WTC11 (cell line): Measurements from ENCODE around the gene RNGTT. TPM values are rescaled to one million over a fixed set of nuclear protein-coding genes. Genes with fewer than 3 reads are reported as not detected.
A peak's percentile ranks its signal among the peaks of the same experiment; 100 is the strongest.

Source experiments
- ATAC-seq: fragments of 200-7000 bp; cut with Tn5 transposase; 2 replicates; pipeline ENCODE4 v1.10.0; 2021; ENCODE audit warnings: mild to moderate bottlenecking, moderate library complexity
- CTCF ChIA-PET: fragments of 300-600 bp; sonication (Branson Sonifier 250); formaldehyde crosslinking; loops from one replicate; lab custom pipeline; 2021; ENCODE audit warnings: antibody characterized with exemption; lab: Charles Lee
- POLR2A ChIA-PET: fragments of 350-600 bp; sonication (Branson Sonifier 250); formaldehyde crosslinking; loops from one replicate; lab custom pipeline; 2021; ENCODE audit warnings: antibody characterized with exemption; lab: Charles Lee
- DNase-seq: peaks from one replicate; pipeline ENCODE4 v3.0.0; 2021; ENCODE audit warnings: low spot score
- H3K27ac Mint-ChIP-seq: 2 replicates; pipeline ENCODE4 v1.8.0; 2021; ENCODE audit warnings: mixed read lengths
- H3K27me3 Mint-ChIP-seq: 2 replicates; pipeline ENCODE4 v1.8.0; 2021; ENCODE audit warnings: low read depth, mild to moderate bottlenecking, moderate library complexity, mixed read lengths
- H3K36me3 Mint-ChIP-seq: 2 replicates; pipeline ENCODE4 v1.8.0; 2021; ENCODE audit warnings: mixed read lengths
- H3K4me1 Mint-ChIP-seq: 2 replicates; pipeline ENCODE4 v1.8.0; 2022; ENCODE audit warnings: mixed read lengths
- H3K4me3 Mint-ChIP-seq: 2 replicates; pipeline ENCODE4 v1.8.0; 2021; ENCODE audit warnings: mild to moderate bottlenecking, moderate library complexity, mixed read lengths
- H3K9me3 Mint-ChIP-seq: 2 replicates; pipeline ENCODE4 v1.8.0; 2021; ENCODE audit warnings: mixed read lengths
- CREM ChIP-seq: sonication (generic); formaldehyde crosslinking; IDR thresholded peaks from 2 replicates; pipeline ENCODE4 v1.8.1; 2022; ENCODE audit warnings: mild to moderate bottlenecking, missing genetic modification reagents, moderate library complexity
- EMX1 ChIP-seq: fragments of 250-450 bp; sonication (Bioruptor Pico); IDR thresholded peaks from 2 replicates; pipeline ENCODE4 v1.8.0; 2021; ENCODE audit warnings: mild to moderate bottlenecking
- ETV6 ChIP-seq: sonication (generic); formaldehyde crosslinking; IDR thresholded peaks from 2 replicates; pipeline ENCODE4 v1.8.1; 2022; ENCODE audit warnings: mild to moderate bottlenecking, missing genetic modification reagents
- FOXJ3 ChIP-seq: sonication (generic); formaldehyde crosslinking; IDR thresholded peaks from 2 replicates; pipeline ENCODE4 v1.9.0; 2021; ENCODE audit warnings: missing genetic modification reagents, mild to moderate bottlenecking, borderline replicate concordance
- FOXP1 ChIP-seq: sonication (generic); formaldehyde crosslinking; IDR thresholded peaks from 2 replicates; pipeline ENCODE4 v1.8.0; 2022; ENCODE audit warnings: missing genetic modification reagents, mild to moderate bottlenecking, moderate library complexity, borderline replicate concordance
- GTF2I ChIP-seq: fragments of 250-450 bp; sonication (Bioruptor Pico); conservative IDR thresholded peaks from 2 replicates; pipeline ENCODE4 v1.4.0; 2021; ENCODE audit warnings: mild to moderate bottlenecking
- JUN ChIP-seq: sonication (generic); formaldehyde crosslinking; IDR thresholded peaks from 2 replicates; pipeline ENCODE4 v1.8.0; 2023; ENCODE audit warnings: mild to moderate bottlenecking, missing genetic modification reagents
- NR2C2 ChIP-seq: sonication (generic); formaldehyde crosslinking; IDR thresholded peaks from 2 replicates; pipeline ENCODE4 v1.8.0; 2022; ENCODE audit warnings: mild to moderate bottlenecking, missing genetic modification reagents
- SOX15 ChIP-seq: fragments of 250-450 bp; sonication (Bioruptor Pico); IDR thresholded peaks from 2 replicates; pipeline ENCODE4 v1.9.0; 2021; ENCODE audit warnings: mild to moderate bottlenecking
- SP1 ChIP-seq: sonication (generic); formaldehyde crosslinking; conservative IDR thresholded peaks from 2 replicates; pipeline ENCODE4 v1.8.1; 2022; ENCODE audit warnings: missing genetic modification reagents
- ZBTB21 ChIP-seq: sonication (generic); formaldehyde crosslinking; IDR thresholded peaks from 2 replicates; pipeline ENCODE4 v1.8.1; 2023; ENCODE audit warnings: mild to moderate bottlenecking, missing genetic modification reagents, borderline replicate concordance
- ZNF219 ChIP-seq: sonication (generic); formaldehyde crosslinking; IDR thresholded peaks from 2 replicates; pipeline ENCODE4 v1.8.0; 2023; ENCODE audit warnings: missing genetic modification reagents, mild to moderate bottlenecking, borderline replicate concordance
- ZNF396 ChIP-seq: fragments of 250-450 bp; sonication (Bioruptor Pico); IDR thresholded peaks from 2 replicates; pipeline ENCODE4 v1.8.0; 2021; ENCODE audit warnings: mild to moderate bottlenecking, moderate library complexity, borderline replicate concordance
- total RNA-seq: library from RNA; stranded (reverse); gene quantifications from 3 replicates; pipeline ENCODE4 v1.2.3, GENCODE V29; 2021
- TF ChIP-seq, protein P1 (sequence below): sonication (generic); formaldehyde crosslinking; IDR thresholded peaks from 2 replicates; pipeline ENCODE4 v1.8.0; 2023; ENCODE audit warnings: missing genetic modification reagents
- TF ChIP-seq, protein P2 (sequence below): sonication (generic); formaldehyde crosslinking; IDR thresholded peaks from 2 replicates; pipeline ENCODE4 v1.8.1; 2022; ENCODE audit warnings: mild to moderate bottlenecking, moderate library complexity, missing genetic modification reagents
- TF ChIP-seq, protein P3 (sequence below): fragments of 250-450 bp; sonication (Bioruptor Pico); IDR thresholded peaks from 2 replicates; pipeline ENCODE4 v1.9.0; 2021; ENCODE audit warnings: moderate library complexity, mild to moderate bottlenecking, inconsistent platforms, borderline replicate concordance
- TF ChIP-seq, protein P4 (sequence below): fragments of 250-450 bp; sonication (Bioruptor Pico); IDR thresholded peaks from 2 replicates; pipeline ENCODE4 v2.1.2; 2022; ENCODE audit warnings: mild to moderate bottlenecking, moderate library complexity
- TF ChIP-seq, protein P5 (sequence below): sonication (generic); formaldehyde crosslinking; IDR thresholded peaks from 2 replicates; pipeline ENCODE4 v1.8.0; 2023; ENCODE audit warnings: missing genetic modification reagents, mild to moderate bottlenecking, borderline replicate concordance
- TF ChIP-seq, protein P6 (sequence below): sonication (generic); formaldehyde crosslinking; conservative IDR thresholded peaks from 2 replicates; pipeline ENCODE4 v1.8.1; 2022; ENCODE audit warnings: mild to moderate bottlenecking, missing genetic modification reagents
- TF ChIP-seq, protein P7 (sequence below): fragments of 250-450 bp; sonication (Bioruptor Pico); IDR thresholded peaks from 2 replicates; pipeline ENCODE4 v1.8.0; 2021; ENCODE audit warnings: mild to moderate bottlenecking
- TF ChIP-seq, protein P8 (sequence below): sonication (generic); formaldehyde crosslinking; IDR thresholded peaks from 2 replicates; pipeline ENCODE4 v1.8.0; 2022; ENCODE audit warnings: mild to moderate bottlenecking, missing genetic modification reagents
- TF ChIP-seq, protein P9 (sequence below): sonication (generic); formaldehyde crosslinking; IDR thresholded peaks from 2 replicates; pipeline ENCODE4 v1.8.0; 2022; ENCODE audit warnings: mild to moderate bottlenecking, missing genetic modification reagents

Gene RNGTT
- total RNA-seq, 1 experiment from 2014 or later = 20.4 TPM

DNA sequence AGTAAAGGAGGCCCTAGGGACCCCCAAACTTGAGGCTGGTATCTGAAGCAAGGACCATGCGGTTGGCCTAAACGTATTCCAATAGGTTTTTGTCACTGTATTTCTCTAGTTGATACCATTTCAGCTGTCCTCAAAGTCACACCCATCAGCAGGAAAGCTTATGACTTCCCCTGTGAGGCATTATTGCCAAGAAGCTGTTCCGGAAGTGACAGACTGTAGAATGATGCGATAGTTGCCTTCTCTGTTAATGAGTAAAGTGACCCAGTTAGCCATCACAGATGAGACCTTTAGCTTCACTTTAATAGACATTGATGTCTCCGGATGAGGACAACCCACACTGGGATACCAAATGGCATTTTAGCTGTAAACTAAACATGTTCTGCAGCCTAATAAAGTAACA lies 147.9 kb downstream of the RNGTT start:
- no peaks in the 10 kb centered on the region for H3K9me3 Mint-ChIP-seq
- no peaks in the 10 kb centered on the region for H3K27me3 Mint-ChIP-seq
- H3K36me3 Mint-ChIP-seq = no peaks in the 10 kb centered on the region
- ATAC-seq = no peak
- H3K4me3 Mint-ChIP-seq = no peak overlapping the region
- no peak for TF ChIP-seq FOXJ3 (CRISPR knock-in tag)
- TF ChIP-seq, protein P1, sequence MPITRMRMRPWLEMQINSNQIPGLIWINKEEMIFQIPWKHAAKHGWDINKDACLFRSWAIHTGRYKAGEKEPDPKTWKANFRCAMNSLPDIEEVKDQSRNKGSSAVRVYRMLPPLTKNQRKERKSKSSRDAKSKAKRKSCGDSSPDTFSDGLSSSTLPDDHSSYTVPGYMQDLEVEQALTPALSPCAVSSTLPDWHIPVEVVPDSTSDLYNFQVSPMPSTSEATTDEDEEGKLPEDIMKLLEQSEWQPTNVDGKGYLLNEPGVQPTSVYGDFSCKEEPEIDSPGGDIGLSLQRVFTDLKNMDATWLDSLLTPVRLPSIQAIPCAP = no peak
- TF ChIP-seq SOX15 (CRISPR knock-in tag) = no peak
- TF ChIP-seq, protein P2, sequence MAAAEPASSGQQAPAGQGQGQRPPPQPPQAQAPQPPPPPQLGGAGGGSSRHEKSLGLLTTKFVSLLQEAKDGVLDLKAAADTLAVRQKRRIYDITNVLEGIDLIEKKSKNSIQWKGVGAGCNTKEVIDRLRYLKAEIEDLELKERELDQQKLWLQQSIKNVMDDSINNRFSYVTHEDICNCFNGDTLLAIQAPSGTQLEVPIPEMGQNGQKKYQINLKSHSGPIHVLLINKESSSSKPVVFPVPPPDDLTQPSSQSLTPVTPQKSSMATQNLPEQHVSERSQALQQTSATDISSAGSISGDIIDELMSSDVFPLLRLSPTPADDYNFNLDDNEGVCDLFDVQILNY (CRISPR knock-in tag) = no peak
- TF ChIP-seq, protein P3, sequence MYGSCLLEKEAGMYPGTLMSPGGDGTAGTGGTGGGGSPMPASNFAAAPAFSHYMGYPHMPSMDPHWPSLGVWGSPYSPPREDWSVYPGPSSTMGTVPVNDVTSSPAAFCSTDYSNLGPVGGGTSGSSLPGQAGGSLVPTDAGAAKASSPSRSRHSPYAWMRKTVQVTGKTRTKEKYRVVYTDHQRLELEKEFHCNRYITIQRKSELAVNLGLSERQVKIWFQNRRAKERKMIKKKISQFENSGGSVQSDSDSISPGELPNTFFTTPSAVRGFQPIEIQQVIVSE (CRISPR knock-in tag) = no peak
- no peak for TF ChIP-seq NR2C2 (CRISPR knock-in tag)
- TF ChIP-seq, protein P4, sequence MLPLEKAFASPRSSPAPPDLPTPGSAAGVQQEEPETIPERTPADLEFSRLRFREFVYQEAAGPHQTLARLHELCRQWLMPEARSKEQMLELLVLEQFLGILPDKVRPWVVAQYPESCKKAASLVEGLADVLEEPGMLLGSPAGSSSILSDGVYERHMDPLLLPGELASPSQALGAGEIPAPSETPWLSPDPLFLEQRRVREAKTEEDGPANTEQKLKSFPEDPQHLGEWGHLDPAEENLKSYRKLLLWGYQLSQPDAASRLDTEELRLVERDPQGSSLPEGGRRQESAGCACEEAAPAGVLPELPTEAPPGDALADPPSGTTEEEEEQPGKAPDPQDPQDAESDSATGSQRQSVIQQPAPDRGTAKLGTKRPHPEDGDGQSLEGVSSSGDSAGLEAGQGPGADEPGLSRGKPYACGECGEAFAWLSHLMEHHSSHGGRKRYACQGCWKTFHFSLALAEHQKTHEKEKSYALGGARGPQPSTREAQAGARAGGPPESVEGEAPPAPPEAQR = no peak
- TF ChIP-seq SP1 (CRISPR knock-in tag) = no peak
- TF ChIP-seq CREM (CRISPR knock-in tag) = no peak
- TF ChIP-seq ZNF396 (CRISPR knock-in tag) = no peak
- TF ChIP-seq FOXP1 = no peak
- TF ChIP-seq, protein P5, sequence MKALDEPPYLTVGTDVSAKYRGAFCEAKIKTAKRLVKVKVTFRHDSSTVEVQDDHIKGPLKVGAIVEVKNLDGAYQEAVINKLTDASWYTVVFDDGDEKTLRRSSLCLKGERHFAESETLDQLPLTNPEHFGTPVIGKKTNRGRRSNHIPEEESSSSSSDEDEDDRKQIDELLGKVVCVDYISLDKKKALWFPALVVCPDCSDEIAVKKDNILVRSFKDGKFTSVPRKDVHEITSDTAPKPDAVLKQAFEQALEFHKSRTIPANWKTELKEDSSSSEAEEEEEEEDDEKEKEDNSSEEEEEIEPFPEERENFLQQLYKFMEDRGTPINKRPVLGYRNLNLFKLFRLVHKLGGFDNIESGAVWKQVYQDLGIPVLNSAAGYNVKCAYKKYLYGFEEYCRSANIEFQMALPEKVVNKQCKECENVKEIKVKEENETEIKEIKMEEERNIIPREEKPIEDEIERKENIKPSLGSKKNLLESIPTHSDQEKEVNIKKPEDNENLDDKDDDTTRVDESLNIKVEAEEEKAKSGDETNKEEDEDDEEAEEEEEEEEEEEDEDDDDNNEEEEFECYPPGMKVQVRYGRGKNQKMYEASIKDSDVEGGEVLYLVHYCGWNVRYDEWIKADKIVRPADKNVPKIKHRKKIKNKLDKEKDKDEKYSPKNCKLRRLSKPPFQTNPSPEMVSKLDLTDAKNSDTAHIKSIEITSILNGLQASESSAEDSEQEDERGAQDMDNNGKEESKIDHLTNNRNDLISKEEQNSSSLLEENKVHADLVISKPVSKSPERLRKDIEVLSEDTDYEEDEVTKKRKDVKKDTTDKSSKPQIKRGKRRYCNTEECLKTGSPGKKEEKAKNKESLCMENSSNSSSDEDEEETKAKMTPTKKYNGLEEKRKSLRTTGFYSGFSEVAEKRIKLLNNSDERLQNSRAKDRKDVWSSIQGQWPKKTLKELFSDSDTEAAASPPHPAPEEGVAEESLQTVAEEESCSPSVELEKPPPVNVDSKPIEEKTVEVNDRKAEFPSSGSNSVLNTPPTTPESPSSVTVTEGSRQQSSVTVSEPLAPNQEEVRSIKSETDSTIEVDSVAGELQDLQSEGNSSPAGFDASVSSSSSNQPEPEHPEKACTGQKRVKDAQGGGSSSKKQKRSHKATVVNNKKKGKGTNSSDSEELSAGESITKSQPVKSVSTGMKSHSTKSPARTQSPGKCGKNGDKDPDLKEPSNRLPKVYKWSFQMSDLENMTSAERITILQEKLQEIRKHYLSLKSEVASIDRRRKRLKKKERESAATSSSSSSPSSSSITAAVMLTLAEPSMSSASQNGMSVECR = no peak
- TF ChIP-seq ZNF219 (CRISPR knock-in tag) = no peak
- no peak for TF ChIP-seq GTF2I (CRISPR knock-in tag)
- TF ChIP-seq EMX1 = no peak
- H3K4me1 Mint-ChIP-seq = peaks cover 7% of the 10 kb centered on the region
- ChIA-PET POLR2A (interaction anchor here (0.6 kb wide), 1 partner anchor 48 kb away, joined by 3 read pairs; no protein-coding TSS in a partner anchor), CTCF (no interaction called here)
- no peak for DNase-seq
- H3K27ac Mint-ChIP-seq = no peak overlapping the region

DNA sequence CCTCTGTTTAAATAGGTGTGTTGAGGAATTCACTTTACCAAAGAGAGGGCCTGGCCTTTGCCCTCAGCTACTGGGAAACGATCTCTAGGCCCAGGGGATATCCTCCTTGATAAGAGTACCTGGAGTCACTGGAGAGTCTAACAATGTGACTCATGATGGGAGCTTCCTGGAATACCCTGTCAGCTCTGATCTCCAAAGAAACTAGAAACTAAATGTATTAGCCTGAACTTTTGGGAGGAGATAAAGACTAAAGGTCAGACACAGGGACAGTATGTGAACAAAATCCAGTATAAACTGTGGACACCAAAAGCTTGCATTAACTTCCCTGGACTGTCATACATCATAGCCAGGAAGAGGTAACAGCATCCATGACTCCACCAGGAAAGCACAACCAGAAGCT lies 148.5 kb downstream of the RNGTT start:
- Mint-ChIP-seq H3K36me3 (no peaks in the 10 kb centered on the region), H3K4me1 (peaks cover 7% of the 10 kb centered on the region), H3K27ac (no peak overlapping the region), H3K27me3 (no peaks in the 10 kb centered on the region), H3K9me3 (no peaks in the 10 kb centered on the region), H3K4me3 (no peak overlapping the region)
- TF ChIP-seq, protein P6, sequence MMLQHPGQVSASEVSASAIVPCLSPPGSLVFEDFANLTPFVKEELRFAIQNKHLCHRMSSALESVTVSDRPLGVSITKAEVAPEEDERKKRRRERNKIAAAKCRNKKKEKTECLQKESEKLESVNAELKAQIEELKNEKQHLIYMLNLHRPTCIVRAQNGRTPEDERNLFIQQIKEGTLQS = no peak
- TF ChIP-seq, protein P7, sequence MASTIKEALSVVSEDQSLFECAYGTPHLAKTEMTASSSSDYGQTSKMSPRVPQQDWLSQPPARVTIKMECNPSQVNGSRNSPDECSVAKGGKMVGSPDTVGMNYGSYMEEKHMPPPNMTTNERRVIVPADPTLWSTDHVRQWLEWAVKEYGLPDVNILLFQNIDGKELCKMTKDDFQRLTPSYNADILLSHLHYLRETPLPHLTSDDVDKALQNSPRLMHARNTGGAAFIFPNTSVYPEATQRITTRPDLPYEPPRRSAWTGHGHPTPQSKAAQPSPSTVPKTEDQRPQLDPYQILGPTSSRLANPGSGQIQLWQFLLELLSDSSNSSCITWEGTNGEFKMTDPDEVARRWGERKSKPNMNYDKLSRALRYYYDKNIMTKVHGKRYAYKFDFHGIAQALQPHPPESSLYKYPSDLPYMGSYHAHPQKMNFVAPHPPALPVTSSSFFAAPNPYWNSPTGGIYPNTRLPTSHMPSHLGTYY (CRISPR knock-in tag) = no peak
- TF ChIP-seq JUN (CRISPR knock-in tag) (no peak), ZBTB21 (CRISPR knock-in tag) (no peak), ETV6 (CRISPR knock-in tag) (no peak)
- TF ChIP-seq, protein P1 = no peak
- TF ChIP-seq, protein P8, sequence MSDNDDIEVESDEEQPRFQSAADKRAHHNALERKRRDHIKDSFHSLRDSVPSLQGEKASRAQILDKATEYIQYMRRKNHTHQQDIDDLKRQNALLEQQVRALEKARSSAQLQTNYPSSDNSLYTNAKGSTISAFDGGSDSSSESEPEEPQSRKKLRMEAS (CRISPR knock-in tag) = no peak
- TF ChIP-seq, protein P9, sequence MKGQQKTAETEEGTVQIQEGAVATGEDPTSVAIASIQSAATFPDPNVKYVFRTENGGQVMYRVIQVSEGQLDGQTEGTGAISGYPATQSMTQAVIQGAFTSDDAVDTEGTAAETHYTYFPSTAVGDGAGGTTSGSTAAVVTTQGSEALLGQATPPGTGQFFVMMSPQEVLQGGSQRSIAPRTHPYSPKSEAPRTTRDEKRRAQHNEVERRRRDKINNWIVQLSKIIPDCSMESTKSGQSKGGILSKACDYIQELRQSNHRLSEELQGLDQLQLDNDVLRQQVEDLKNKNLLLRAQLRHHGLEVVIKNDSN (CRISPR knock-in tag) = no peak
- ChIA-PET POLR2A (interaction anchor here (0.6 kb wide), 1 partner anchor 47 kb away, joined by 3 read pairs; no protein-coding TSS in a partner anchor), CTCF (no interaction called here)
- DNase-seq (no peak), ATAC-seq (peak; percentile 28; the same call in 1 of the 2 replicates)
